Left ventricle myocardium superior (tissue), 1 donor: ENCODE data around the gene TMA7. TPM values are rescaled to one million over a fixed set of nuclear protein-coding genes. Genes with fewer than 3 reads are reported as not detected.
"Not testable (repeated sequence)": the region's sequence is repeated elsewhere in the genome, so short reads cannot be mapped to it uniquely, and the experiment has no call there.

Experiments used
- ATAC-seq: fragments of 200-7000 bp; cut with Tn5 transposase; one replicate; pipeline ENCODE4 v1.9.1; 2020; ENCODE audit warnings: mild to moderate bottlenecking, moderate library complexity
- DNase-seq: peaks from one replicate; pipeline ENCODE4 v3.0.0-alpha.2; 2020
- intact Hi-C: fragments of 100-400 bp; cut with micrococcal nuclease; formaldehyde crosslinking; loops from one replicate; pipeline ENCODE4 v1.11.0; 2022
- total RNA-seq: library from RNA; stranded (reverse); fragmentation: NEBNext Ultra II Directional; extraction: Animal tissue kit (Norgen Biotek cat#: 25700); gene quantifications from one replicate; pipeline ENCODE4 v1.2.1, GENCODE V29; 2021
- donor health status: DM: no; HTN: yes; CAD: no; lungs with severe emphysema.

The TMA7 gene
- total RNA-seq, 1 donor from 2014 or later = 262 TPM

- DNase-seq (no peak), ATAC-seq (no peak)
- intact Hi-C loops = no loop called here
Observed at GRCh38 chr3:48474619-48475018, 34.6 kb downstream of the TMA7 start.

- no peak for DNase-seq
Observed at GRCh38 chr3:48475188-48475587, 35.1 kb downstream of the TMA7 start.

GRCh38 chr3:48476426-48477053 is 36.5 kb downstream of the TMA7 start:
- no peak for ATAC-seq
- no peak for DNase-seq
- intact Hi-C loops = no loop called here

More at GRCh38 chr3:48475188-48475587, 35.1 kb downstream of the TMA7 start:
- intact Hi-C loops = no loop called here
- ATAC-seq = no peak

GRCh38 chr3:48477959-48478520 is 38.0 kb downstream of the TMA7 start:
- intact Hi-C loops = no loop called here
- no peak for DNase-seq
- ATAC-seq = no peak

- intact Hi-C loops = no loop called here
- ATAC-seq (no peak), DNase-seq (no peak)
Observed at GRCh38 chr3:48478626-48479555, 38.8 kb downstream of the TMA7 start.

GRCh38 chr3:48480891-48481290 is 40.8 kb downstream of the TMA7 start:
- ATAC-seq, intact Hi-C loops, DNase-seq: not testable (repeated sequence)

- intact Hi-C loops, DNase-seq, ATAC-seq: not testable (repeated sequence)
Observed at GRCh38 chr3:48482822-48483221, 42.8 kb downstream of the TMA7 start.

GRCh38 chr3:48486952-48487351 is 46.9 kb downstream of the TMA7 start:
- no peak for ATAC-seq
- intact Hi-C loops = no loop called here
- no peak for DNase-seq

GRCh38 chr3:48492461-48493202 is 52.6 kb downstream of the TMA7 start:
- intact Hi-C loops = no loop called here
- DNase-seq (no peak), ATAC-seq (no peak)

GRCh38 chr3:48493203-48493501 is 53.1 kb downstream of the TMA7 start:
- DNase-seq = no peak
- no peak for ATAC-seq
- intact Hi-C loops = no loop called here

Other genes starting within 250 kb of the TMA7 start
- not detected for gene CAMP, start 216.8 kb upstream of the TMA7 start, total RNA-seq
- gene ZNF589, start 199.2 kb upstream of the TMA7 start, total RNA-seq = 5.3 TPM
- 21.6 TPM for gene NME6, start 138.9 kb upstream of the TMA7 start, total RNA-seq
- not detected for gene SPINK8, start 106.6 kb upstream of the TMA7 start, total RNA-seq
- gene FBXW12, start 68.0 kb upstream of the TMA7 start, total RNA-seq = not detected
- 50.8 TPM for gene PLXNB1, start 10.2 kb upstream of the TMA7 start, total RNA-seq
- 13.3 TPM for gene CCDC51, start 138 bp upstream of the TMA7 start, total RNA-seq
- gene ATRIP, start 6.5 kb downstream of the TMA7 start, total RNA-seq = 4.9 TPM
- 39.1 TPM for gene SHISA5, start 63.9 kb downstream of the TMA7 start, total RNA-seq
- 2.2 TPM for gene PFKFB4, start 116.5 kb downstream of the TMA7 start, total RNA-seq
- gene UCN2, start 123.5 kb downstream of the TMA7 start, total RNA-seq = 0.17 TPM
- 24.5 TPM for gene COL7A1, start 155.1 kb downstream of the TMA7 start, total RNA-seq
- gene UQCRC1, start 169.4 kb downstream of the TMA7 start, total RNA-seq = 1,236 TPM
- not detected for gene TMEM89, start 181.5 kb downstream of the TMA7 start, total RNA-seq
- gene SLC26A6, start 195.2 kb downstream of the TMA7 start, total RNA-seq = 12.3 TPM
- gene CELSR3, start 222.6 kb downstream of the TMA7 start, total RNA-seq = 0.35 TPM
- 13.6 TPM for gene NCKIPSD, start 245.7 kb downstream of the TMA7 start, total RNA-seq